GM18858 (cell line): ENCODE results near the gene MTHFD2L.
A peak's percentile ranks its signal among the peaks of the same experiment; 100 is the strongest.
"Not testable (repeated sequence)": the region's sequence is repeated elsewhere in the genome, so short reads cannot be mapped to it uniquely, and the experiment has no call there.

Experiments
- ATAC-seq: cut with Tn5 transposase; IDR thresholded peaks from one replicate; pipeline ENCODE4 v1.9.1; 2021; ENCODE audit not compliant: unreplicated experiment

The MTHFD2L gene

DNA sequence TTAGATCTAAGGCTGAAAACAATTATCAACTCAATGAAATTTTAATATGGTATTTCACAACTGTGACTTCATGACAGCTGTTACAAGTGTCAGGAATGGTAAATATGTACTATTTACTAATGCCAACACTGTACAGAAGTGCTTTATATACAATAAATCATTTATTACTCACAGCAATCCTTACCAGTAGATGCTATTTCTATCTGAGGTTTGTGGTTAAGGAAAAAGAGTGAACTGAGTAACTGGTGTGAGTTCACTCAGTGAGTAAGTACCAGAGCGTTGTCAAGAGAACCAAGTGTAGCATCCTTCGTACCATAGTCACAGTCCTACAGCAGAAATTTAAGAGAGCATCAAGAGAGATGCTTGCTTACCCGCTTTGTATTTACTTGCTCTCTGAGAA is 23.3 kb downstream of the MTHFD2L start:
- no peak for ATAC-seq

DNA sequence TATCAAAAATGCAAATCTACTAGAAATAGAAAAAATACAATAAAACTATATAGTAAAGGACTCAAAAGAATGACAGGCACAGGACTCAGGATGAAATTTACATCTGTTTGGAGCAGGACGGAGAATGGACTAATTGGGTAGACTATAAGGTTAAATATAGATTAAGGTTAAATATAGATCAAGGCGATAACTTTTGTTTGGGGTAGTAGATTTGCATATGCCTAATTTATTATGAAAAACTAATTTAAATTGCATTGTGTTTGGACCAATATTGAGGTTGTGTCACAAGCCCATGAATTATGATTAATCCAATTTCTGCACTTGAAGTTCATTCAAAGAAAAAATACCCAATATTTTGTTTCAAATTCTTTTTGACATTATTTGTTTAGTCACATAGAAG is 31.0 kb downstream of the MTHFD2L start:
- ATAC-seq, result no peak

- no peak for ATAC-seq
These were observed 31.6 kb downstream of the MTHFD2L start for GRCh38 chr4:74189331-74190043.

GRCh38 chr4:74190332-74190731 is 32.4 kb downstream of the MTHFD2L start:
- ATAC-seq, result no peak

DNA sequence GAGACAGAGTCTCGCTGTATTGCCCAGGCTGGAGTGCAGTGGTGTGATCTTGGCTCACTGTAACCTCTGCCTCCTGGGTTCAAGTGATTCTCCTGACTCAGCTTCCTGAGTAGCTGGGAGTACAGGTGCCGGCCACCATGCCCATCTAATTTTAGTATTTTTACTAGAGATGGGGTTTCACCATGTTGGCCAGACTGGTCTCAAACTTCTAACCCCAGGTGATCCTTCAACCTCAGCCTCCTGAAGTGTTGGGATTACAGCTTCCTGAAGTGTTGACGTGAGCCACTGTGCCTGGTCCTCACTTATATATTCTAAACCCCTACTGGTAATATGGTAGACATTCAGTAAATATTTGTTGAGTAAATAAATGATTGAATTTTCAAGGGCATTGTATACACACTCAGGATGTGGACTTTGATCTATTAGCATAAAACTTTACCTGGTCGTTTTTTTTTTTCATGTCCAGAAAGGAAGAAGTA is 33.0 kb downstream of the MTHFD2L start:
- ATAC-seq, result no peak

- ATAC-seq, result peak; percentile 85
These were observed 39.2 kb downstream of the MTHFD2L start for GRCh38 chr4:74197080-74197479.

DNA sequence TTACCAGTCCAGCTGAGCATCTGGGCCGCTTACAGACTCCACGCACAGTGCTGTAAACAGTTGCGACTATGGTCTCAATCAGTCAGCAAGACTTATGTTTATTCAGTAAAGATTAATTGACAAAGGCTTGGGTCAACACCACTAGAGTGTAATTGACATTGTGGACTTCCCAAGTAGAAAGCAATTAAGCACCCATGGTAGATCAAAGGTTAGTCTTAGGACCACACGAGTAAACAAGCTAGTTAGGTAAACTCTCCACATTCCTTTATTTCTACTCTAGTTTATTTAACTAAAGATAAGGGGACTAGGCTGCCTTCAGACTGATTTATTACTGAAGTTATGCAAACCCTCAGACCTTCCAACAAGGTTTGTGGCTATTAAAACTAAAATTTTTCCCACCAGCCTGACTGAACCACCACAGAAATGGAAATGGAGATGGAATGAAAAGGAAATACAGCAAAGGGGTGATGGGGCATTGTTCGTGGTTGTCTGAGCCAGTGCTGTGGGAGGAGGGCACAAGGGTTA is 44.2 kb downstream of the MTHFD2L start:
- no peak for ATAC-seq

- no peak for ATAC-seq
These were observed 45.5 kb downstream of the MTHFD2L start for GRCh38 chr4:74203467-74203866.

- no peak for ATAC-seq
These were observed 47.1 kb downstream of the MTHFD2L start for GRCh38 chr4:74205046-74205445.

GRCh38 chr4:74205559-74205958 is 47.6 kb downstream of the MTHFD2L start:
- no peak for ATAC-seq

DNA sequence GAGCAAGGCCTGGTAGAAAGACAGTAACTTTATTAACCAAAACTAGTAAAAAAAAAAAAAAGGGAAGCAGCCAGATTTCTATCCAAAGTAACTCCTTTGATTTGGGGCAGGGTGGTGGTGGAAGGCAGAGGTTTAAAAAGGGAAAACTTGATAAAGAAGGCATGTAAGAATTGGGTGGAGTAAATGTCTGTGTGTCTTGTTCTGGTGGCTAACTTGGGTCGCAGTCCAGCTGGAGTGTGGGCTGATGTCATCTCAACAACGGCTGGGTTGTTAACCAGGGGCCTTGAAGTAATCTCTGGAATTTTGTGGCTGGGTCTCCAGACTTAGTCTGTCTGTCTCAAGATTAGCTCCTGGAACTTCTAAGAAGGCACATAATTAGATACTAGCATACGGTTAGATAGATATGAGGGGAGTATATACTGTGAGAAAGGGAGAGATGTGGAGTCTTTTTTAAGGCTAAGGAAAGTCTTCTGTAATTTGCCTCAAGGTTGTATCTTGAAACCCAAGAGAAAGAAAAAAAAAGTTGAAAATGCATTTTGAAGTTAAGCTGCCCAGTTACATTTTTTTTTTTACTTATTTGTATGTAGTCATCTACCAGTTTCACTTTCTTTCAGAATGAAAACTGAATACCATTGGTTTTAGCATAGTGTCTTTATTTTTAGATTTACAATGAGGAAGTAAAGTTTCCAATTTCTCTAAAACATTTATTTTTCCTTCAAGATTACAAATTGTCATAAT is 48.3 kb downstream of the MTHFD2L start:
- ATAC-seq, result peak; percentile 90

- not testable (repeated sequence) for ATAC-seq
These were observed 56.7 kb downstream of the MTHFD2L start for GRCh38 chr4:74214457-74215159.

DNA sequence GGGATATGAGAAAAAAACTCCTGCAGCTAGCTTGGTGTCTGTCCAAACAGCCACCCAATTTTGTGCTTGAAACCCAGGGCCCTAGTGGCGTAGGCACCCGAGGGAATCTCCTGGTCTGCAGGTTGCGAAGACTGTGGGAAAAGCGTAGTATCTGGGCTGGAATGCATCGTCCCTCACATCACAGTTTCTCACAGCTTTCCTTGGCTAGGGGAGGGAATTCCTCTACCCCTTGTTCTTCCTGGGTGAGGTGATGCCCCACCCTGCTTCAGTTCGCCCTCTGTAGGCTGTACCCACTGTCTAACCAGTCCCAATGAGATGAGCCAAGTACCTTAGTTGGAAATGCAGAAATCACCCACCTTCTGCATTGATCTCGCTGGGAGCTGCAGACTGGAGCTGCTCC is 57.3 kb downstream of the MTHFD2L start:
- not testable (repeated sequence) for ATAC-seq

DNA sequence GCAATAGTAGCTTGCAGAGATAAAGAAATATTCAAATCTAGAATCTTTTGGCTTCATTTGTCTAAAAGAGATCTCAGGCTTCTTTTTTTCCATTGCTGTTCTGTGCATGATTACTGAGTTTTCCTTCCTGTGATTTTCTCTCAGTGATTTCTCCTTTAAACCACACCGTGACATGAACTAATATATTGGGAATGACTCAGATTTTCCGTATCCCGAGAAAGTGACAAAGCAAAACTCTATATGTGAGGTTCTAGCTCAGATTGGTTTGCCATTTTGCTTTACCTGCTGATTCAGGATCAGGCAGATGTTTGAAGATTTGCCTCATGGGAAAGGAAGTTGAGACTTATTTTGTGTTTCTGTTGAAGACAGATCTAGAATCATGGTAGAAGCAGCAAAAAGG is 59.4 kb downstream of the MTHFD2L start:
- no peak for ATAC-seq

DNA sequence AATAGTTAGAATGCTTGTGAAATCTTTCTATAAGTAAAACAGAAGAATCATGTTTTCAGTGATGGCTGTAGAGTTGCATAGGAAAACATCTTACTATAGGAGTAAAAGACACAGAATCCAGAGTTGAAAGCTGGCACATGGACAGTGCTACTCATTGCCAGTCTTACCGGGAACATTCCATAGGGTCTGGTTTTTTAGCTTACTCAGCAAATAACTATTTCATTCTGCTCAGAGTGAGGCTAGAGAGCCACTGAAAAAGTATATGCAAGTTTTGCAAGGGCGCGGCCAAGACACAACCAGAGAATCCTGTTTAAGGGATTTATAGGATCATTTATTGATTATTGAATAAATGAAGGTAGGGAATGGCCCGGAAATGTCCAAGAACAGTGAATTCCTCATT is 60.3 kb downstream of the MTHFD2L start:
- ATAC-seq, result no peak

- ATAC-seq, result no peak
These were observed 61.3 kb downstream of the MTHFD2L start for GRCh38 chr4:74219240-74219639.

DNA sequence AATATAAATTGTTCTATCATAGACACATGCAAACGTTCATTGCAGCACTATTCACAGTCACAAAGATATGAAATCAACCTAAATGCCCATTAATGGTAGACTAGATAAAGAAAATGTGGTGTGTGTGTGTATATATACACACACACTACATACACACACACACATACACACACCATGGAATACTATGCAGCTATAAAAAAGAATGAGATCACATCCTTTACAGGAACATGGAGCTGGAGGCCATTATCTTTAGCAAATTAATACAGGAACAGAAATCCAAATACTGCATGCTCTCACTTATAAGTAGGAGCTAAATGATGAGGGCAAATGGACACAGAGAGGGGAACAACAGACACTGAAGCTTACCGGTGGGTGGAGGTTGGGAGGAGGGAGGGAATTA is 65.2 kb downstream of the MTHFD2L start:
- no peak for ATAC-seq

- no peak for ATAC-seq
These were observed 65.9 kb downstream of the MTHFD2L start for GRCh38 chr4:74223801-74224200.

DNA sequence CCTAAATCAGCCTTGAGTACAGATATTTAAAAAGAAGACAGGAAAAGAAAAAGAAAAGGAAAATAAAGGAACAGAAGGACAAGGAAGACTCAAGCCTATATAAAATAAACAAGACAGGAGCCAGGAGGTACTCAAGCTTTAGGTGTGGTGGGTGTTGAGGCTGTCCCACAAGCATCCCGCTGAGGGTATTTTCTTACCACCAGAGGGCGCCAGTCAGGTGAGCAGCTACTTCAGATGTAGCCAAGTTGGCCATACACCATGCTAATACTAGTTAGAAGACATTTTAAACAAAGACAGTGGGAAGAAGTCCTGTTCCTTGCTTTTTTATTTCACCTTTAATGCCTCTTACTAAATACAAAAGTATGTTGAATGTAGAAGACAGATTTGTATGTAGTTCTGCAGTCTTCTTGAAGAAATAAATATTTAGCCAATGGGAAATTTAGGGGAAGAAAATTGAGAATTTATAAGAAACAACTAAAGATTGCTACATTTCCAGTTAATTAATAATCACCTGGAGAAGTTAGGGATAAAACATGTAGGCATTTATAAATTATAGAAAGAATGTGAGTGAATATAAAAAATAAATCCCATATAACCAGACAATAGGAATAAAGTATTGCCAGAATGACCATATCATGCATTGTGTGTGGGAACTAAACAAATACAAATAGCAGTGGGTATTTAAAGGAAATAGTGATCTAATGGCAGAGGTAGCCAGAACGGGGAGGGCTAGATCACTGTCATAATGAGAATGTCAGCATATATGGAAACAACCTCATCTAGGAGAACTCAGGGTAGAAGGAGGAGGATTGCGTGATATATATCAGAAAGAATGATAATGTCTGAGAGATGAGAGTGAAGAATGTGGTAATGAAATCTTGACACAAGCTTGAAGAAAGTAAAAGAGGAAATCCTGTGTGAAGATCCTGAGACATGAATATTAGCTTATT is 71.0 kb downstream of the MTHFD2L start:
- ATAC-seq, result peak; percentile 67

DNA sequence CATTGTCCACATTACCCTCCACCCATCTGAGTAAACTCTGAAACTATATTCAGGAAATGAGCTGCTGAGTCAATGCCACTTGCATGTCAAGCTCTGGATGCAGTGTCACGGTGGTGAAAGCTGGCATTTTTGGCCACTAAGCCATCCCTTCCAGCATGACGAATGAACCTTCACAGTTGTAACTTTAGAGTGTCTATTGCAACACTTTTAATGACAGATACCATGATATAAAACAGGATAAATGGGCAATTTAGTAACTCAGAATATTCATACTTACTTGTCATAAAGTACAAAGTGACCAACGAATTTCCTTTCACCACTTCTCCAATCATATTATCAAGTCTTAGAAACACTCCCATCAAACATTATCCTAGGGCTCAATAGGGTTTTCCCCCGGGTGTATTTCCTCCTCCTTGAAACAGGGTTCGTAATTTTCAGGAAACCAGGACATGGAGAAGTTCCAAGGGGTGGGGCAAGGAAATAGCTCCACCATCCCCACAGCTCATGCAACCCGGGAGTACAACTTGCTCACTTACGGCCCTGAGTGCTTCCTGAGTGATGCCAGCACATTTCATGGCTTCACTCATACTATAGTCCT is 73.1 kb downstream of the MTHFD2L start:
- ATAC-seq, result peak; percentile 58
